CD14-positive monocyte (primary cell): ENCODE data around the gene IFT172. TPM values are rescaled to one million over a fixed set of nuclear protein-coding genes. Genes with fewer than 3 reads are reported as not detected.
A peak's percentile ranks its signal among the peaks of the same experiment; 100 is the strongest.

ENCODE experiments used
- DNase-seq, 3 donors: peaks; one replicate each; pipeline ENCODE4 v3.0.0-alpha.2; 2011 to 2022
- H2AFZ ChIP-seq: 2 replicates; pipeline ENCODE4 v1.6.0; 2012; ENCODE audit warnings: mild to moderate bottlenecking, low read depth, low read length, inconsistent platforms; ENCODE audit not compliant: insufficient read depth, poor library complexity, severe bottlenecking
- H3K27ac ChIP-seq, 2 donors: 1 replicate in 1 of 2; 2 replicates in 1 of 2; pipeline ENCODE4 v1.5.1; 2012 to 2013; ENCODE audit warnings: low read length in 2 of 2, control low read depth in 1 of 2, inconsistent platforms in 1 of 2, low read depth in 1 of 2, mild to moderate bottlenecking in 1 of 2
- H3K27me3 ChIP-seq, 2 donors: one replicate each; pipeline versions ENCODE4 v1.6.0 to v1.6.1; 2011 to 2013; ENCODE audit warnings: low read length in 2 of 2; ENCODE audit not compliant: control insufficient read depth in 2 of 2, insufficient read depth in 2 of 2
- H3K36me3 ChIP-seq, 2 donors: replicated peaks in 1 of 2; 1 replicate in 1 of 2; 2 replicates in 1 of 2; pipeline versions ENCODE4 v1.5.1 to v1.6.1; 2012 to 2013; ENCODE audit warnings: low read length in 2 of 2, control low read depth in 1 of 2, inconsistent platforms in 1 of 2, mild to moderate bottlenecking in 1 of 2; ENCODE audit not compliant: insufficient read depth in 2 of 2, control insufficient read depth in 1 of 2
- H3K4me1 ChIP-seq, 2 donors: 1 replicate in 1 of 2; 2 replicates in 1 of 2; pipeline versions ENCODE4 v1.5.1 to v1.6.1; 2012 to 2013; ENCODE audit warnings: low read length in 2 of 2, control low read depth in 1 of 2, inconsistent platforms in 1 of 2, mild to moderate bottlenecking in 1 of 2, moderate library complexity in 1 of 2; ENCODE audit not compliant: insufficient read depth in 2 of 2, control insufficient read depth in 1 of 2
- H3K4me2 ChIP-seq: replicated peaks from 2 replicates; pipeline ENCODE3; 2012; ENCODE audit warnings: low read length, moderate library complexity, mild to moderate bottlenecking; ENCODE audit not compliant: poor library complexity, severe bottlenecking; ENCODE audit errors: extremely low read depth
- H3K4me3 ChIP-seq, 3 experiments: fragments of 200-600 bp in 1 of 3; sonication (generic) in 1 of 3; replicated peaks in 1 of 3; 1 replicate in 2 of 3; 2 replicates in 1 of 3; pipeline ENCODE4 v1.5.1; 2011 to 2013; ENCODE audit warnings: low read length in 3 of 3, mild to moderate bottlenecking in 3 of 3, control low read depth in 2 of 3, low read depth in 2 of 3, inconsistent platforms in 1 of 3, moderate library complexity in 1 of 3
- H3K79me2 ChIP-seq: 2 replicates; pipeline ENCODE4 v1.6.0; 2012; ENCODE audit warnings: mild to moderate bottlenecking, control low read depth, inconsistent platforms, low read length, moderate library complexity; ENCODE audit not compliant: insufficient read depth
- H3K9ac ChIP-seq: 2 replicates; pipeline ENCODE4 v1.6.0; 2017; ENCODE audit warnings: low read length, mild to moderate bottlenecking; ENCODE audit not compliant: insufficient read depth, poor library complexity, severe bottlenecking
- H3K9me3 ChIP-seq, 2 donors: replicated peaks in 1 of 2; 1 replicate in 1 of 2; 2 replicates in 1 of 2; pipeline versions ENCODE4 v1.5.1 to v1.6.1; 2012 to 2013; ENCODE audit warnings: low read length in 2 of 2, control low read depth in 1 of 2; ENCODE audit not compliant: control insufficient read depth in 1 of 2, insufficient read depth in 1 of 2
- H4K20me1 ChIP-seq: 2 replicates; pipeline ENCODE4 v1.6.0; 2012; ENCODE audit warnings: mild to moderate bottlenecking, low read length, control low read depth, moderate library complexity; ENCODE audit not compliant: insufficient read depth
- H3K27ac Mint-ChIP-seq, 7 donors: one replicate each; pipeline ENCODE4 v1.8.0; 2020; ENCODE audit warnings: mild to moderate bottlenecking in 7 of 7, mixed read lengths in 7 of 7, moderate library complexity in 6 of 7, inconsistent platforms in 2 of 7
- H3K27me3 Mint-ChIP-seq, 3 donors: one replicate each; pipeline ENCODE4 v1.8.0; 2021 to 2022; ENCODE audit warnings: low read depth in 3 of 3, mild to moderate bottlenecking in 3 of 3, mixed read lengths in 3 of 3, moderate library complexity in 3 of 3, inconsistent platforms in 1 of 3
- H3K36me3 Mint-ChIP-seq, 2 donors: one replicate each; pipeline ENCODE4 v1.8.0; 2020; ENCODE audit warnings: mixed read lengths in 2 of 2, inconsistent platforms in 1 of 2, mild to moderate bottlenecking in 1 of 2
- H3K4me1 Mint-ChIP-seq: one replicate; pipeline ENCODE4 v1.8.0; 2020; ENCODE audit warnings: mild to moderate bottlenecking, mixed read lengths
- H3K4me3 Mint-ChIP-seq, 2 donors: one replicate each; pipeline ENCODE4 v1.8.0; 2020; ENCODE audit warnings: mild to moderate bottlenecking in 2 of 2, mixed read lengths in 2 of 2, moderate library complexity in 1 of 2
- H3K9me3 Mint-ChIP-seq, 7 donors: one replicate each; pipeline ENCODE4 v1.8.0; 2020 to 2022; ENCODE audit warnings: mixed read lengths in 7 of 7, mild to moderate bottlenecking in 6 of 7, moderate library complexity in 6 of 7, inconsistent platforms in 2 of 7
- CTCF ChIP-seq: fragments of 200-600 bp; IDR thresholded peaks from one replicate; pipeline ENCODE4 v1.8.0; 2022; ENCODE audit warnings: antibody characterized with exemption, mild to moderate bottlenecking
- WGBS: methylation state at CpG from one replicate; pipeline ENCODE4 v1.1.5; 2013; ENCODE audit warnings: missing lambda C conversion rate; ENCODE audit not compliant: insufficient coverage; 5-methylcytosine and 5-hydroxymethylcytosine counted together
- intact Hi-C, 2 donors: fragments of 100-400 bp; cut with micrococcal nuclease; formaldehyde crosslinking; loops; one replicate each; pipeline versions ENCODE4 v1.15.0 to v1.15.1; 2023
- polyA plus RNA-seq, 3 donors: library from polyadenylated mRNA; depleted of rRNA in 1 of 3; unstranded in 2 of 3; stranded (reverse) in 1 of 3; fragments of 300-500 nt in 2 of 3; fragments of >200 nt in 1 of 3; fragmentation: Illumina TruSeq in 2 of 3; gene quantifications; 1 replicate in 2 of 3; 2 replicates in 1 of 3; pipeline ENCODE4 v1.2.3, GENCODE V29; 2012 to 2021

IFT172 gene
- polyA plus RNA-seq, 3 donors, result 1.7 to 12.8 (median 3.6) TPM

- Histone ChIP-seq H3K9me3 (no peaks in the 10 kb centered on the region), H3K4me1 (peaks cover 12 to 16% of the 10 kb centered on the region in 2 donors), H3K27me3 (peaks cover 9 to 10% of the 10 kb centered on the region in 2 donors), H3K4me3 (peak overlapping the region; percentile 51 to 80 (median 52)), H3K36me3 (peaks cover 0 to 8% of the 10 kb centered on the region in 2 donors), H4K20me1 (no peaks in the 10 kb centered on the region), H3K27ac (peak overlapping the region in 1 of 2 donors; percentile 79), H2AFZ (peak overlapping the region; percentile 90), H3K9ac (peak overlapping the region; percentile 39), H3K79me2 (no peaks in the 10 kb centered on the region), H3K4me2 (peak overlapping the region; percentile 81)
- peaks cover 0 to 4% (median under 1%) of the 10 kb centered on the region in 7 donors for H3K9me3 Mint-ChIP-seq
- H3K36me3 Mint-ChIP-seq, result peaks cover 3 to 9% of the 10 kb centered on the region in 2 donors
- 6% methylated on average over 3 of the region's 11 CpGs for WGBS
- peak overlapping the region; percentile 81 to 92 for H3K4me3 Mint-ChIP-seq
- peaks cover 18 to 19% (median 18%) of the 10 kb centered on the region in 3 donors for H3K27me3 Mint-ChIP-seq
- intact Hi-C loops, result loop anchor here in 1 of 2 donors (2.0 kb wide), 1 partner anchor 174 kb away; the partner anchor contains the start of genes SLC4A1AP and SUPT7L
- TF ChIP-seq CTCF, result no peak
- H3K4me1 Mint-ChIP-seq, result peaks cover 17% of the 10 kb centered on the region
- H3K27ac Mint-ChIP-seq, result peak overlapping the region; percentile 77 to 93 (median 88)
- peak in 1 of 3 donors; percentile 10 for DNase-seq
Observed at GRCh38 chr2:27489118-27489497, 435 bp downstream of the IFT172 start.

GRCh38 chr2:27485496-27485895 is 4.0 kb downstream of the IFT172 start:
- 100% methylated on average over 1 of the region's 3 CpGs for WGBS
- H3K27ac Mint-ChIP-seq, result no peak overlapping the region

More at GRCh38 chr2:27485496-27485895, 4.0 kb downstream of the IFT172 start:
- Histone ChIP-seq H3K79me2 (no peaks in the 10 kb centered on the region), H3K4me2 (no peak overlapping the region), H4K20me1 (no peaks in the 10 kb centered on the region), H2AFZ (no peak overlapping the region), H3K9me3 (no peaks in the 10 kb centered on the region), H3K9ac (no peak overlapping the region), H3K27me3 (no peaks in the 10 kb centered on the region), H3K36me3 (peaks cover 3 to 21% of the 10 kb centered on the region in 2 donors), H3K27ac (no peak overlapping the region), H3K4me1 (peaks cover 12 to 16% of the 10 kb centered on the region in 2 donors), H3K4me3 (no peak overlapping the region)
- H3K9me3 Mint-ChIP-seq, result no peaks in the 10 kb centered on the region
- H3K4me3 Mint-ChIP-seq, result no peak overlapping the region
- peaks cover 0 to 1% (median 0%) of the 10 kb centered on the region in 3 donors for H3K27me3 Mint-ChIP-seq
- H3K4me1 Mint-ChIP-seq, result peaks cover 17% of the 10 kb centered on the region
- H3K36me3 Mint-ChIP-seq, result peaks cover 5 to 15% of the 10 kb centered on the region in 2 donors
- no peak for DNase-seq
- intact Hi-C loops, result no loop called here
- no peak for TF ChIP-seq CTCF
